ENCODE data around the gene ZFAND3. TPM values are rescaled to one million over a fixed set of nuclear protein-coding genes. Genes with fewer than 3 reads are reported as not detected.

The ZFAND3 gene
- total and polyA plus RNA-seq, 2 experiments from 2014 or later: 16.9 to 28.2 TPM

- Histone ChIP-seq H3K4me2 (no peak overlapping the region), H3K9me2 (ENCODE audit: insufficient read depth) (no peaks in the 10 kb centered on the region), H3F3A (replicated peaks; ENCODE audit: low read depth) (no peaks in the 10 kb centered on the region), H3K27ac (ENCODE audit: low read depth) (no peak overlapping the region), H3K27me3 (ENCODE audit: insufficient read depth) (no peaks in the 10 kb centered on the region), H3K4me3 (no peak overlapping the region), H3K79me2 (replicated peaks; ENCODE audit: insufficient read depth) (no peaks in the 10 kb centered on the region), H4K20me1 (replicated peaks; ENCODE audit: insufficient read depth) (0 out of 2 replicates have a peak, but pooled peaks cover 6% of the 10 kb centered on the region), H3K4me1 (ENCODE audit: insufficient read depth) (0 out of 2 replicates have a peak, but pooled peaks cover 5% of the 10 kb centered on the region), H2AFZ (no peak overlapping the region), H3K36me3 (ENCODE audit: insufficient read depth) (no peaks in the 10 kb centered on the region)
- DNase-seq (ENCODE audit: low spot score) (no peak), ATAC-seq (no peak)
- no peak overlapping the region for H3K4me3 Mint-ChIP-seq
- no peak for TF ChIP-seq STAT1 (IDR thresholded peaks at IDR 0.05; ENCODE audit: unreplicated experiment)
- no peak for TF ChIP-seq POLR2AphosphoS5 (IDR thresholded peaks at IDR 0.05; ENCODE audit: low read depth)
- no peak for TF ChIP-seq JUNB (IDR thresholded peaks at IDR 0.05; ENCODE audit: unreplicated experiment)
- TF ChIP-seq ZNF462 (CRISPR knock-in tag; IDR thresholded peaks at IDR 0.05): no peak
- no peak for TF ChIP-seq EZH2 (IDR thresholded peaks at IDR 0.05; ENCODE audit: low read depth, unreplicated experiment)
- TF ChIP-seq CTCF (conservative IDR thresholded peaks at IDR 0.05; ENCODE audit: low read depth in 2 of 2): no peak
- no peak for TF ChIP-seq ZNF114 (CRISPR knock-in tag; IDR thresholded peaks at IDR 0.05)
- no peak for TF ChIP-seq CREB1 (CRISPR knock-in tag; IDR thresholded peaks at IDR 0.05; ENCODE audit: low read depth)
- TF ChIP-seq ETS1 (IDR thresholded peaks at IDR 0.05): no peak
- no peak for TF ChIP-seq NANOG (IDR thresholded peaks at IDR 0.05; ENCODE audit: borderline replicate concordance)
- no peak for TF ChIP-seq EZH2phosphoT487 (IDR thresholded peaks at IDR 0.05; ENCODE audit: unreplicated experiment)
- H3K27me3 Mint-ChIP-seq (ENCODE audit: insufficient read depth, low read depth, poor library complexity): no peaks in the 10 kb centered on the region
- no peaks in the 10 kb centered on the region for H3K9me3 Mint-ChIP-seq
- H3K4me1 Mint-ChIP-seq: peaks cover 3% of the 10 kb centered on the region; the same call in 2 of the 3 replicates
- H3K27ac Mint-ChIP-seq: no peak overlapping the region
- no peaks in the 10 kb centered on the region for H3K36me3 Mint-ChIP-seq (ENCODE audit: low read depth)
Measured at GRCh38 chr6:38088010-38088409, 268.5 kb downstream of the ZFAND3 start.

All from GM23338 (cell line).